22Rv1 (cell line): Measurements from ENCODE around the gene USP32.

Experiments
- H3K27ac ChIP-seq: fragments of 450-650 bp; 2 replicates; pipeline ENCODE4 v1.5.1; 2017
- ZFX ChIP-seq: fragments of 450-650 bp; IDR thresholded peaks from 2 replicates; pipeline ENCODE4 v1.6.1; 2017; ENCODE audit warnings: antibody characterized with exemption, borderline replicate concordance
- TF ChIP-seq, protein P1 (sequence below): fragments of 450-650 bp; IDR thresholded peaks from 2 replicates; pipeline ENCODE4 v1.5.1; 2017; ENCODE audit warnings: mild to moderate bottlenecking

USP32 gene

DNA sequence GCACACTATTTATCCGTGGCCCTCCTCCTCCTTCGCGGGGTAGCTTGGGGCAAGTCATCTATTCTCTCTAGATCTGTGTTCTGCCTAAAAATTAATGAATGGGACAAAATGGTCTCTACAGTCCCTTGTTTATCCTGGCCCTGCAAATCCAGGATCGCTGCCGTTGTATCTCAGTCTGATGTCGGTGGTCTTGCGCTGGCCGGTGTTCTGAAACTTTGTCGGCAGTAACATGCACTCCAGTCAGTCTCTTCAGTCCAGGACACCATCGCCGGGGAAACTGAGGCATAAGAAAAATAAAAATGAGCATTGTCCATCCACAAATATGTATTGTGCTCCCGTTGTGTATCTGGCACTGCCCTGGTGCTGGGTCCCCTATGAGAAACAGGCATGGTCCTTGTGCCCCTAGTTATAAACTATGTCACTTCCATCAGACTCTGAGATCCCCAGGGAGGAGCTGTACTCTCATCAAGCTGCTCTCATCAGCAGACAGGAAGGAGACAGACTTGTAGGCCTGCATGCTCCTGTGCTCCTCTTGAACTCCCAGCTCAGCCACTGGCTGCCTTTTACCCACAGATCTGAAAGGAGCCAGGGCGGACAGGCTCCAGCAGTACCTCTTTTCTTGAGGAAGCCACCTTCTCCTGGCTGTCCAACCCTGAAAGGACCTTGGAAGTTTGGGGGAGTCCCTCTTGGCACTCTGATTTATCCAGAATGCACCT is 255.8 kb downstream of the USP32 start:
- H3K27ac ChIP-seq, result peak overlapping the region; percentile 68; the same call in 1 of the 2 replicates
- TF ChIP-seq, protein P1, sequence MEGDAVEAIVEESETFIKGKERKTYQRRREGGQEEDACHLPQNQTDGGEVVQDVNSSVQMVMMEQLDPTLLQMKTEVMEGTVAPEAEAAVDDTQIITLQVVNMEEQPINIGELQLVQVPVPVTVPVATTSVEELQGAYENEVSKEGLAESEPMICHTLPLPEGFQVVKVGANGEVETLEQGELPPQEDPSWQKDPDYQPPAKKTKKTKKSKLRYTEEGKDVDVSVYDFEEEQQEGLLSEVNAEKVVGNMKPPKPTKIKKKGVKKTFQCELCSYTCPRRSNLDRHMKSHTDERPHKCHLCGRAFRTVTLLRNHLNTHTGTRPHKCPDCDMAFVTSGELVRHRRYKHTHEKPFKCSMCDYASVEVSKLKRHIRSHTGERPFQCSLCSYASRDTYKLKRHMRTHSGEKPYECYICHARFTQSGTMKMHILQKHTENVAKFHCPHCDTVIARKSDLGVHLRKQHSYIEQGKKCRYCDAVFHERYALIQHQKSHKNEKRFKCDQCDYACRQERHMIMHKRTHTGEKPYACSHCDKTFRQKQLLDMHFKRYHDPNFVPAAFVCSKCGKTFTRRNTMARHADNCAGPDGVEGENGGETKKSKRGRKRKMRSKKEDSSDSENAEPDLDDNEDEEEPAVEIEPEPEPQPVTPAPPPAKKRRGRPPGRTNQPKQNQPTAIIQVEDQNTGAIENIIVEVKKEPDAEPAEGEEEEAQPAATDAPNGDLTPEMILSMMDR, result no peak
- no peak for TF ChIP-seq ZFX

DNA sequence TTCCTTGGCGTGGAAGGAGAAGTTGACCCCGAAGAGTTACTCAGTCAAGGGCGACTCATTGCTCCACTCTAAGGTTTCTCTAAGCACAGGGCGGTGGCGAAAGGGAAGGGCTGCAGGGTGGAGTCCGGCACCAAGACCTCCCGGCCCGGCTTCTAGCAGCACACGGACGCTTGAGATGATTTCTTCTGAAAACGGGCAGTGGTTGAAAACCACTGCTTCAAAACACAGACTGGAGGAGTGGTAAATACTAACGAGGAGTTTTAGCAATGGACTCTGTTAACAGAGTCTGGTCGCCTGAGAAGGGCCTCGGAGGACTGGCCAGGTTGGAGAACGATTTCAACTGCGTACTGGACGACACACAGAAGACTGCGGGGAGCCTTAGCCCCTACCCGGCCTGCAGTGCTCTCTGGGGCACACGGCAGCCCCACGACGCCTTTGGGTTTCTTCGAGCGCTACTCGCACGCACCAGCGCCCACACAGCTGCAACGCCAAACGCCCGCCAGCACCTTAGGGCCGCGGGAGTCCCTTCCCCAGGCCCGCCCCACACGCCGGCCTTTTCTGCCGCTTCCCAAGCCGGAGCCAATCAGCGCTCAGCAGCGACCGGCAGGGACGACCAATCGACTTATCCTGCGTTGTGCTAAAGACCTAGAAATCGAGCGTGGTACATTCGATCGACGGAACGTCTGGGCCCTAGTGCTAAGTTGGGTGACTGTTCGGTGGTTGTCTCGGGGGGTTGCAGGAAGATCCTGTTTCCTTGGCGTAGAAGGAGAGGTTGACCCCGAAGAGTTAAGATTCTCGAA is 256.6 kb downstream of the USP32 start:
- peak overlapping the region; percentile 68 for H3K27ac ChIP-seq
- no peak for TF ChIP-seq ZFX
- TF ChIP-seq, protein P1, result no peak

DNA sequence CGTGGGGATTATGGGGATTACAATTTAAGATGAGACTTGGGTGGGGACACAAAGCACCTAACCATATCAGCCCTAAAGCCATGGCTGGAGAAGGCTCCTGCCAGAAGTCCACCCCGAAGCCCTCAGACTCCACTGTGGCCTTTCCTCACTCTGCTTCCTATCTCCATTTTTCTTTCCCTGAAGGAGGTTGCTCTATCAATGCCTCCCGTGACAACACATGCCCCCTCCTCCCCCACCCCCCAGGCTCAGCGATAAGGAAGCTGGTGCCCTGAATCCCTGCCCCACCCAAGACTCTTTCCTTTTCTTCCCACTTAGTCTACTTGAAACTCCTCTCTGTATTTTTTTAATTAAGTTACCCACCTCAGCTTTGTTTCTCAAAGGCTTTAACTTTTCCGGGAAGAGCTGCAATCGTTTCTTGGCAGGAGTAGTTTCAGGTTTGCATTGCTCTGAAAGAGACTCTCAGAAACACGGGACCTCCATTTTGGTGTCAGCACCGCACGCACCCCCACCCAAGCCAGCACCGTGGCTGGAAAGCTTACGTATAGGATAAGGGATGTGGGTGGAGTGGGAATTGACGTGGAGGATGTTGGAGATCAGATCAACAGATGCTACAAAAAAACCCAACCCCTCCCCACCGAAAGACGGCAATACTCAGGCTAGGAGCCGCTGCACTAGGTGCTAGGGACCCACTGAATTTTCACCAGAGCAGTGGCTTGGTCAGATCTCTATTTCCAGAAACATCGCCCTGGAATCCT is 257.4 kb downstream of the USP32 start:
- peak overlapping the region; percentile 68 for H3K27ac ChIP-seq
- TF ChIP-seq, protein P1, result no peak

DNA sequence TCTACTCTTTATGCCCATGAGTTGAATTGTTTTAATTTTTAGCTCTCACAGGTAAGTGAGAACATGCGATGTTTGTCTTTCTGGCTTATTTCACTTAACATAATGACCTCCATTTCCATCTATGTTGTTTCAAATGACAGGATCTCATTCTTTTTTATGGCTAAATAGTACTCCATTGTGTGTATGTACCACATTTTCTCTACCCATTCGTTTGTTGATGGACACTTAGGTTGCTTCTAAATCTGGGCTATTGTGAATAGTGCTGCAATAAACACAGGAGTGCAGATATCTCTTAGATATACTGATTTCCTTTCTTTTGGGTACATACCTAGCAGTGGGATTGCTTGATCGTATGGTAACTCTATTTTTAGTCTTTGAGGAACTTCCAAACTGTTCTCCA is 261.5 kb downstream of the USP32 start:
- TF ChIP-seq, protein P1, result no peak
- TF ChIP-seq ZFX, result no peak

DNA sequence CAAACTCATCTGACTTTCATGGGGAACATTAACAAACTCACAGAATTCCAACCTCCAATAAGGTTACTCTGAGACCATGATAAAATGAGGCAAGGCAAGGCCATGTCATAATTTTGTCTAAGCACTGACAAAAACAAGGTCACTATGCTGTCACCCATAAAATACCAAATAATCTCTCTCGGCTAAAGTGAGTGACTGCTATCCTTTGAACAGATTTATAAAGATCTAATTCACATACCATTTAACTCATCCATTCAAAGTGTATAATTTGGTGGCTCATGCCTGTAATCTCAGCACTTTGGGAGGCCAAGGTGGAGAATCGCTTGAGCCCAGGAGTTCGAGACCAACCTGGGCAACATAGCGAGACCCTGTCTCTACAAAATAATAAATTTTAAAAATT is 262.8 kb downstream of the USP32 start:
- TF ChIP-seq, protein P1, result no peak
- no peak for TF ChIP-seq ZFX
- H3K27ac ChIP-seq, result no peak overlapping the region

More for the DNA sequence above, 261.5 kb downstream of the USP32 start:
- no peak overlapping the region for H3K27ac ChIP-seq
